Suprapubic skin (tissue), 4 donors: ENCODE results near the gene NNMT. TPM values are rescaled to one million over a fixed set of nuclear protein-coding genes. Genes with fewer than 3 reads are reported as not detected.

Experiments
- DNase-seq, 2 donors: peaks; one replicate each; pipeline ENCODE4 v3.0.0-alpha.2; 2019; ENCODE audit warnings: low spot score in 2 of 2
- H3K27ac ChIP-seq: fragments of 200-600 bp; sonication (generic); one replicate; pipeline ENCODE4 v1.5.1; 2019
- H3K27me3 ChIP-seq: fragments of 200-600 bp; sonication (generic); one replicate; pipeline ENCODE4 v1.5.1; 2019
- H3K36me3 ChIP-seq: fragments of 200-600 bp; sonication (generic); one replicate; pipeline ENCODE4 v1.5.1; 2019
- H3K4me1 ChIP-seq: fragments of 200-600 bp; sonication (generic); one replicate; pipeline ENCODE4 v1.5.1; 2019
- H3K4me3 ChIP-seq: fragments of 200-600 bp; sonication (generic); one replicate; pipeline ENCODE4 v1.5.1; 2019; ENCODE audit warnings: mild to moderate bottlenecking
- H3K9me3 ChIP-seq: fragments of 200-600 bp; sonication (generic); one replicate; pipeline ENCODE4 v1.5.1; 2019
- EP300 ChIP-seq: sonication (generic); formaldehyde crosslinking; IDR thresholded peaks from one replicate; pipeline ENCODE4 v1.6.1; 2017; ENCODE audit warnings: antibody characterized with exemption
- POLR2A ChIP-seq, 2 donors: fragments of 450-650 bp; IDR thresholded peaks; one replicate each; pipeline ENCODE4 v1.6.1; 2017; ENCODE audit warnings: antibody characterized with exemption in 2 of 2, mild to moderate bottlenecking in 2 of 2, moderate library complexity in 2 of 2
- POLR2AphosphoS5 ChIP-seq, 3 donors: sonication (generic); formaldehyde crosslinking; IDR thresholded peaks; one replicate each; pipeline ENCODE4 v1.6.1; 2017; ENCODE audit warnings: antibody characterized with exemption in 3 of 3
- WGBS: methylation state at CpG from one replicate; pipeline ENCODE4 v1.1.5; 2018; 5-methylcytosine and 5-hydroxymethylcytosine counted together
- total RNA-seq, 4 donors: library from RNA; depleted of rRNA; stranded (reverse); fragments of >200 nt; gene quantifications; one replicate each; pipeline ENCODE4 v1.1.0, GENCODE V29; 2016
- TF ChIP-seq, protein P1 (sequence below), 2 donors: fragments of 200-600 bp in 1 of 2; fragments of 450-650 bp in 1 of 2; sonication (generic) in 1 of 2; IDR thresholded peaks; one replicate each; pipeline ENCODE4 v1.5.1; 2016 to 2019; ENCODE audit warnings: antibody characterized with exemption in 2 of 2, mild to moderate bottlenecking in 1 of 2, moderate library complexity in 1 of 2

NNMT gene
- total RNA-seq, 4 donors from 2014 or later = 106 to 269 (median 210) TPM

GRCh38 chr11:114284914-114285313 is 11.3 kb upstream of the NNMT start:
- no peaks in the 10 kb centered on the region for H3K9me3 ChIP-seq
- no peaks in the 10 kb centered on the region for H3K27me3 ChIP-seq
- no peak overlapping the region for H3K27ac ChIP-seq
- no peak for DNase-seq
- TF ChIP-seq EP300 (no peak), POLR2AphosphoS5 (IDR thresholded peaks at IDR 0.05) (no peak), POLR2A (IDR thresholded peaks at IDR 0.05) (no peak)
- TF ChIP-seq, protein P1, sequence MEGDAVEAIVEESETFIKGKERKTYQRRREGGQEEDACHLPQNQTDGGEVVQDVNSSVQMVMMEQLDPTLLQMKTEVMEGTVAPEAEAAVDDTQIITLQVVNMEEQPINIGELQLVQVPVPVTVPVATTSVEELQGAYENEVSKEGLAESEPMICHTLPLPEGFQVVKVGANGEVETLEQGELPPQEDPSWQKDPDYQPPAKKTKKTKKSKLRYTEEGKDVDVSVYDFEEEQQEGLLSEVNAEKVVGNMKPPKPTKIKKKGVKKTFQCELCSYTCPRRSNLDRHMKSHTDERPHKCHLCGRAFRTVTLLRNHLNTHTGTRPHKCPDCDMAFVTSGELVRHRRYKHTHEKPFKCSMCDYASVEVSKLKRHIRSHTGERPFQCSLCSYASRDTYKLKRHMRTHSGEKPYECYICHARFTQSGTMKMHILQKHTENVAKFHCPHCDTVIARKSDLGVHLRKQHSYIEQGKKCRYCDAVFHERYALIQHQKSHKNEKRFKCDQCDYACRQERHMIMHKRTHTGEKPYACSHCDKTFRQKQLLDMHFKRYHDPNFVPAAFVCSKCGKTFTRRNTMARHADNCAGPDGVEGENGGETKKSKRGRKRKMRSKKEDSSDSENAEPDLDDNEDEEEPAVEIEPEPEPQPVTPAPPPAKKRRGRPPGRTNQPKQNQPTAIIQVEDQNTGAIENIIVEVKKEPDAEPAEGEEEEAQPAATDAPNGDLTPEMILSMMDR (IDR thresholded peaks at IDR 0.05) = no peak
- WGBS = 75% methylated on average over 7 of the region's 7 CpGs
- no peaks in the 10 kb centered on the region for H3K36me3 ChIP-seq
- peaks cover 28% of the 10 kb centered on the region for H3K4me1 ChIP-seq
- H3K4me3 ChIP-seq = no peak overlapping the region

GRCh38 chr11:114285599-114285998 is 10.6 kb upstream of the NNMT start:
- H3K4me3 ChIP-seq = no peak overlapping the region
- H3K27ac ChIP-seq = no peak overlapping the region
- no peaks in the 10 kb centered on the region for H3K36me3 ChIP-seq
- TF ChIP-seq, protein P1 (IDR thresholded peaks at IDR 0.05) = no peak
- TF ChIP-seq POLR2A (IDR thresholded peaks at IDR 0.05) (no peak), POLR2AphosphoS5 (IDR thresholded peaks at IDR 0.05) (no peak), EP300 (no peak)
- WGBS = 67% methylated on average over 3 of the region's 3 CpGs
- no peaks in the 10 kb centered on the region for H3K27me3 ChIP-seq
- DNase-seq = no peak
- H3K9me3 ChIP-seq = no peaks in the 10 kb centered on the region
- H3K4me1 ChIP-seq = peaks cover 22% of the 10 kb centered on the region

DNA sequence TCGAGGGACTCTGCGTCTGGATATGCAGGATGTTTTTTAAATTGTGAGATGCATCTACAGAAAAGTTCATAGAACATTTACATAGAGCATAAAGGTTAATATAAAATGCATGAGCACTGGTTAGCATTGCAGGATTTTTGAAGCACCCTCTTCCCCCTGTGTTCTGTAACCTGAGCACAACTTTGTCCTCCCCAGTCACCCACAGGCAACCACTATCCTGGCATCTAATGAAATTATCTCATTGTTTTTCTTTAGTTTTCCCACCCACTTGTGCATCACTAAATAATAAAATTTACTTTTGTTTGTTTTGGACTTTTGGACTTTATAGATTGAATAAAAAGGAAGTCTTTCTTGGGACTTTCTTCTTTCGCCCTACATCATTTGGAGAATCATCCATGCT is 10.0 kb upstream of the NNMT start:
- Histone ChIP-seq H3K4me3 (no peak overlapping the region), H3K4me1 (peaks cover 19% of the 10 kb centered on the region), H3K9me3 (no peaks in the 10 kb centered on the region), H3K27ac (no peak overlapping the region), H3K36me3 (no peaks in the 10 kb centered on the region), H3K27me3 (no peaks in the 10 kb centered on the region)
- TF ChIP-seq POLR2AphosphoS5 (IDR thresholded peaks at IDR 0.05) = no peak
- no peak for TF ChIP-seq POLR2A (IDR thresholded peaks at IDR 0.05)
- TF ChIP-seq EP300 = no peak
- TF ChIP-seq, protein P1 (IDR thresholded peaks at IDR 0.05) = no peak
- 93% methylated on average over 3 of the region's 3 CpGs for WGBS
- no peak for DNase-seq

GRCh38 chr11:114287154-114287553 is 9.0 kb upstream of the NNMT start:
- TF ChIP-seq POLR2AphosphoS5 (IDR thresholded peaks at IDR 0.05) = no peak
- TF ChIP-seq, protein P1 (IDR thresholded peaks at IDR 0.05) = no peak
- no peak for TF ChIP-seq EP300
- no peak for TF ChIP-seq POLR2A (IDR thresholded peaks at IDR 0.05)
- 81% methylated on average over 2 of the region's 2 CpGs for WGBS
- Histone ChIP-seq H3K36me3 (no peaks in the 10 kb centered on the region), H3K27me3 (no peaks in the 10 kb centered on the region), H3K4me3 (no peak overlapping the region), H3K4me1 (peaks cover 20% of the 10 kb centered on the region), H3K9me3 (no peaks in the 10 kb centered on the region), H3K27ac (no peak overlapping the region)
- no peak for DNase-seq

DNA sequence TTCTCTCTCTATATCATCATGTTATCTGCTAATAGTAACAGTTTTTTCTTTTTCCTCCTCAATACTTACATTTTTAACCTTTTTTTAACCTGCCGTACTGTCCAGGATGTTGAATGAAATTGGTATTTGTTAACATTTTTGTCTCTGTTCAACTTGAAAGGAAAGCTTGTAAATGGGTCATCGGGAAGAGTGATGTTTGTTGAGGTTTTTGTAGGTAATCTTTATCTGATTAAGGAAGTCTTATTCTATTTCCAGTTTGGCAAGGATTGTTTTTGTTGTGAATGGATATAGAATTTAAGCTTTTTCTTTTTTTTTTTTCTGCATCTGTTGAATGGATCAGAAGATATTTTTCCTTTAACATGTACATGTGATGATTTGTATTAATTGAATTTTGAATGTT is 8.1 kb upstream of the NNMT start:
- Histone ChIP-seq H3K27ac (no peak overlapping the region), H3K4me3 (no peak overlapping the region), H3K36me3 (no peaks in the 10 kb centered on the region), H3K27me3 (no peaks in the 10 kb centered on the region), H3K9me3 (no peaks in the 10 kb centered on the region), H3K4me1 (peaks cover 29% of the 10 kb centered on the region)
- 68% methylated on average over 2 of the region's 2 CpGs for WGBS
- DNase-seq = no peak
- TF ChIP-seq EP300 (no peak), POLR2A (IDR thresholded peaks at IDR 0.05) (no peak), POLR2AphosphoS5 (IDR thresholded peaks at IDR 0.05) (no peak)
- TF ChIP-seq, protein P1 (IDR thresholded peaks at IDR 0.05) = no peak
